Left ventricle myocardium inferior (tissue), 1 donor: Measurements from ENCODE around the gene GLCCI1. TPM values are rescaled to one million over a fixed set of nuclear protein-coding genes. Genes with fewer than 3 reads are reported as not detected.
"Not testable (repeated sequence)": the region's sequence is repeated elsewhere in the genome, so short reads cannot be mapped to it uniquely, and the experiment has no call there.

ENCODE experiments used
- DNase-seq: peaks from one replicate; pipeline ENCODE4 v3.0.0-alpha.2; 2020
- H3K27ac ChIP-seq: fragments of 200-600 bp; replicated peaks from 2 replicates; pipeline ENCODE4 v1.8.0; 2021
- H3K27me3 ChIP-seq: fragments of 200-600 bp; 2 replicates; pipeline ENCODE4 v1.8.0; 2021; ENCODE audit warnings: low read depth
- H3K36me3 ChIP-seq: fragments of 200-600 bp; 2 replicates; pipeline ENCODE4 v1.8.0; 2021
- H3K4me1 ChIP-seq: fragments of 200-600 bp; 2 replicates; pipeline ENCODE4 v1.8.0; 2021
- H3K4me3 ChIP-seq: fragments of 200-600 bp; 2 replicates; pipeline ENCODE4 v1.8.0; 2021; ENCODE audit warnings: mild to moderate bottlenecking, moderate library complexity
- H3K9me3 ChIP-seq: fragments of 200-600 bp; replicated peaks from 2 replicates; pipeline ENCODE4 v1.8.0; 2021
- intact Hi-C: fragments of 100-400 bp; cut with micrococcal nuclease; formaldehyde crosslinking; loops from one replicate; pipeline ENCODE4 v1.11.0; 2022
- total RNA-seq: library from RNA; stranded (reverse); fragmentation: NEBNext Ultra II Directional; extraction: Animal tissue kit (Norgen Biotek cat#: 25700); gene quantifications from one replicate; pipeline ENCODE4 v1.2.1, GENCODE V29; 2021
- TF ChIP-seq, protein P1 (sequence below): fragments of 200-600 bp; IDR thresholded peaks from 2 replicates; pipeline ENCODE4 v1.8.0; 2021; ENCODE audit warnings: antibody characterized with exemption, mild to moderate bottlenecking, borderline replicate concordance
- donor health status: DM: no; HTN: yes; CAD: no; lungs with severe emphysema.

GLCCI1 gene
- total RNA-seq, 1 donor from 2014 or later = 5.8 TPM

DNA sequence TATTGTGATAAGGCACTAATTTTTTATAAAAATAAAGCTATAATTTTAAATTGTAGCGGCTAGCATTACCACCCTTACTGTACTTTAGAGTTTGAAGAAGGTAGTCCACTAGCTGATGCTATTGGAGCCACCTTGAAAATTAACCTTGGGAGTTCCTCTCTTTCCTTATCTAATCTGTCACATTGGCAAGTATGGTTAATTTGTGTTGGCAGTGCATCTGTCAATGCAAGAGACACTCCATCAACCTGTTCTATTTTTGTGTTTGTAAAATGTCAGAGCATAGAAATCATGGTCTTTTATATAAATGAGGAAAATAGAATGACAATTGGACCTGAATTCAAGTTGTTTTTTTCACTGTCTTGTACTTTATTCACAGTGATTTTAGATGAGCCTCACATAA is 20.5 kb downstream of the GLCCI1 start:
- TF ChIP-seq, protein P1, sequence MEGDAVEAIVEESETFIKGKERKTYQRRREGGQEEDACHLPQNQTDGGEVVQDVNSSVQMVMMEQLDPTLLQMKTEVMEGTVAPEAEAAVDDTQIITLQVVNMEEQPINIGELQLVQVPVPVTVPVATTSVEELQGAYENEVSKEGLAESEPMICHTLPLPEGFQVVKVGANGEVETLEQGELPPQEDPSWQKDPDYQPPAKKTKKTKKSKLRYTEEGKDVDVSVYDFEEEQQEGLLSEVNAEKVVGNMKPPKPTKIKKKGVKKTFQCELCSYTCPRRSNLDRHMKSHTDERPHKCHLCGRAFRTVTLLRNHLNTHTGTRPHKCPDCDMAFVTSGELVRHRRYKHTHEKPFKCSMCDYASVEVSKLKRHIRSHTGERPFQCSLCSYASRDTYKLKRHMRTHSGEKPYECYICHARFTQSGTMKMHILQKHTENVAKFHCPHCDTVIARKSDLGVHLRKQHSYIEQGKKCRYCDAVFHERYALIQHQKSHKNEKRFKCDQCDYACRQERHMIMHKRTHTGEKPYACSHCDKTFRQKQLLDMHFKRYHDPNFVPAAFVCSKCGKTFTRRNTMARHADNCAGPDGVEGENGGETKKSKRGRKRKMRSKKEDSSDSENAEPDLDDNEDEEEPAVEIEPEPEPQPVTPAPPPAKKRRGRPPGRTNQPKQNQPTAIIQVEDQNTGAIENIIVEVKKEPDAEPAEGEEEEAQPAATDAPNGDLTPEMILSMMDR = no peak
- intact Hi-C loops = no loop called here
- H3K4me3 ChIP-seq = peak overlapping the region; percentile 18
- H3K9me3 ChIP-seq = peaks cover 31% of the 10 kb centered on the region
- no peaks in the 10 kb centered on the region for H3K36me3 ChIP-seq
- H3K4me1 ChIP-seq = peaks cover 24% of the 10 kb centered on the region
- H3K27ac ChIP-seq = peak overlapping the region; percentile 16
- no peaks in the 10 kb centered on the region for H3K27me3 ChIP-seq
- DNase-seq = no peak

DNA sequence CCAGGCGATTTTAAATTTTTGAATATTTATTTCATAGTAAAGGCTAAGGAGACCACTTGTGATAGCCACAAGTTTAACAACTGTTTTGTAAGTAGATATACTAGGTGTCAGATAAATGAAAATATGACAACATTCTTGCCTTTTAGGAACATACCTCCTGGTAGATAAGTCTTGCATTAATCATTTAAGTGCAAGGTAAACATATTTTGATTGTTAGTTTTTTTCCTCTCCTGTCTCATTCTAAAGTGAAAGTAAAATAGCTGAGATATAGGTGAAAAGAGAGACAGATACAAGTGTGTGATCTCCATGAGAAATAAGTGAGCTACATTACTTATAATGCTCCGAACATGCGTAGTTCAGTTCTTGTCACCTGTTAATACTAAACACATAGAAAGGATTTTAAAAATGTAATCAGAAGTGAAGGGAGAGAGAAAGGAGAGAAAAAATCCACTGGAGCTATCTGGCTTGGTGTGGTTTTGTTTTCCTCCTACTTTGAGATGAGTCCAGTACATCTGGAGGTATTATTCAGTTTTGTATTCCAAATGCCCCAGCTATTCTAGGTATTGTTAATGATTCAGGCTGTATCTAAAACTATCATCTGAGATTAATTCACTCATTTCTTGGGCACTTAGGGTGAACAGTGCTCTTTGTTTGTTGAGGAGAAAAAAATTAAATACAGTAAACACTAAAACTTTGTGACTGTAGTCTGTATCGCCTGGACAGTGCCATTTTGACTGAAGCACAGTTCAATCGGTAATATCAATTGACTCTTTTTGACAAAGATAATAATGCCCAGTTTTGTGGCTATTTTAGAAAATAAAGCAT is 21.2 kb downstream of the GLCCI1 start:
- intact Hi-C loops = no loop called here
- TF ChIP-seq, protein P1 = no peak
- no peak for DNase-seq
- Histone ChIP-seq H3K36me3 (no peaks in the 10 kb centered on the region), H3K27ac (peak overlapping the region; percentile 16), H3K27me3 (no peaks in the 10 kb centered on the region), H3K4me1 (peaks cover 22% of the 10 kb centered on the region), H3K9me3 (peaks cover 31% of the 10 kb centered on the region), H3K4me3 (peak overlapping the region; percentile 18)

DNA sequence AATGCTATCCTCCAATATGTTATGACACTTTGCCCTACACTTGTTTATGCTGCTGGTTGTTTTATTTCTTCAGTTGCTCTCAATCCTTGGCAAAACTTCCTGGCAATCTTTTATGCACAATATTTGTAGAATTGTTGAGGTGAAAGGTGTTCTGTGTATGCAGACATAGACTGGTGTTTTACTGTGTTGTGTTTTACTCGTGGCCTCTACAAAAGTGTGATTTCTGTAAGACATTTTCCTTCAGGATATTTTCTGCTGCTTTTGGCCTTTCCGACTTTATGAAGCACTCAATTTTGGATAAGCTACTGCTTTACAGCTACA is 21.8 kb downstream of the GLCCI1 start:
- no peaks in the 10 kb centered on the region for H3K36me3 ChIP-seq
- intact Hi-C loops = no loop called here
- H3K27ac ChIP-seq = no peak overlapping the region

DNA sequence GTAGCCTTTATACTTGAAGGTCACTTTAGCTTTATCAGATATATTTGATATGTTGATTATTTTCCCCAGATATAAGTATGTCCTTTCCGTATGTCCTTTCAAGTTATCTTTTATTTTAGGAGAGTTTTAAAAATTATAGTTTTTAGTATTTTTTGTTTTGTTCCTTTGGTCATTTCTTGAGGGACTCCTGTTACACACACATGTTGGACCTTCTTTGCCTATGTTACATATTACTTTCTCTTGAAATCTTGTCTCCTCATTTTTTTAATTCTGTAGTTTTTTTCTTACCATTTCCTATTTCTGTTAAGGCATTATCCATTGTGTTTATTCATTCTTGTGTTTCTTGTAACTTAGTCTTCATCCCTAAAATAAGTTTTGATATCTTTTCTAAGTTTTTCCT is 23.9 kb downstream of the GLCCI1 start:
- Histone ChIP-seq H3K36me3 (no peaks in the 10 kb centered on the region), H3K27ac (no peak overlapping the region), H3K9me3 (peaks cover 36% of the 10 kb centered on the region), H3K4me1 (peaks cover 21% of the 10 kb centered on the region), H3K27me3 (no peaks in the 10 kb centered on the region), H3K4me3 (no peak overlapping the region)
- DNase-seq = no peak
- TF ChIP-seq, protein P1 = no peak
- intact Hi-C loops = no loop called here

More for the DNA sequence above, 21.8 kb downstream of the GLCCI1 start:
- Histone ChIP-seq H3K4me3 (no peak overlapping the region), H3K9me3 (peaks cover 35% of the 10 kb centered on the region), H3K27me3 (no peaks in the 10 kb centered on the region), H3K4me1 (peaks cover 21% of the 10 kb centered on the region)
- no peak for DNase-seq
- TF ChIP-seq, protein P1 = no peak

DNA sequence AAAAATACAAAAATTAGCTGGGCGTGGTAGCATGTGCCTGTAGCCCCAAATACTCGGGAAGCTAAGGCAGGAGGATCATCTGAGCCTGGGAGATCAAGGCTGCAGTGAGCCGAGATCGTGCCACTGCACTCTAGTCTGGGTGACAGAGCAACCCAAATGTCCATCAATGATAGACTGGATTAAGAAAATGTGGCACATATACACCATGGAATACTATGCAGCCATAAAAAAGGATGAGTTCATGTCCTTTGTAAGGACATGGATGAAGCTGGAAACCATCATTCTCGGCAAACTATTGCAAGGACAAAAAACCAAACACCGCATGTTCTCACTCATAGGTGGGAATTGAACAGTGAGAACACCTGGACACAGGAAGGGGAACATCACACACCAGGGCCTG is 26.8 kb downstream of the GLCCI1 start:
- H3K4me3 ChIP-seq, H3K4me1 ChIP-seq, DNase-seq, H3K27ac ChIP-seq, H3K27me3 ChIP-seq, intact Hi-C loops, H3K36me3 ChIP-seq: not testable (repeated sequence)
- peaks cover 42% of the 10 kb centered on the region for H3K9me3 ChIP-seq

DNA sequence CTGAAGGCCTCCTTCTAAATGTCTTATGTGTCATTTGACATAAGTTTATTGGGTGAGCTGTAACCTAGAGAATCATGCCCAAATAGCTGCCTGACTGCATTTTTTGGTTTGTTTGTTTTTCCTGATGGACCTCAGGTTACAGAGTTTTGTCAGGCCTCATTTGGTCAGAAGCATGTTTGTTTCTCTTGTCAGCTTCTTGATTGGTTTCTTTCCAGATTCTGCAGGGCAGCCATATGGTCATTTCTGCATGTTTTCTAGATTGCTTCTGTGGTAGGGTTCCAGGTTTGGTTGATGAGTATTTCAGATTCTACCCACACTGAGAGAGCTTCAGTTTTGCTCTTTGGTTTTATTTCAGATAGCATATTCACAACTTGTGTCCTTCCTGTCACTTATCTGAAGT is 28.0 kb downstream of the GLCCI1 start:
- no peaks in the 10 kb centered on the region for H3K27me3 ChIP-seq
- no peak for DNase-seq
- no peaks in the 10 kb centered on the region for H3K36me3 ChIP-seq
- TF ChIP-seq, protein P1 = no peak
- intact Hi-C loops = no loop called here
- H3K27ac ChIP-seq = no peak overlapping the region
- H3K4me1 ChIP-seq = peaks cover 5% of the 10 kb centered on the region
- H3K9me3 ChIP-seq = peaks cover 47% of the 10 kb centered on the region
- H3K4me3 ChIP-seq = no peak overlapping the region
